ENCODE measurements around the gene TMEM198.

TMEM198 gene

DNA sequence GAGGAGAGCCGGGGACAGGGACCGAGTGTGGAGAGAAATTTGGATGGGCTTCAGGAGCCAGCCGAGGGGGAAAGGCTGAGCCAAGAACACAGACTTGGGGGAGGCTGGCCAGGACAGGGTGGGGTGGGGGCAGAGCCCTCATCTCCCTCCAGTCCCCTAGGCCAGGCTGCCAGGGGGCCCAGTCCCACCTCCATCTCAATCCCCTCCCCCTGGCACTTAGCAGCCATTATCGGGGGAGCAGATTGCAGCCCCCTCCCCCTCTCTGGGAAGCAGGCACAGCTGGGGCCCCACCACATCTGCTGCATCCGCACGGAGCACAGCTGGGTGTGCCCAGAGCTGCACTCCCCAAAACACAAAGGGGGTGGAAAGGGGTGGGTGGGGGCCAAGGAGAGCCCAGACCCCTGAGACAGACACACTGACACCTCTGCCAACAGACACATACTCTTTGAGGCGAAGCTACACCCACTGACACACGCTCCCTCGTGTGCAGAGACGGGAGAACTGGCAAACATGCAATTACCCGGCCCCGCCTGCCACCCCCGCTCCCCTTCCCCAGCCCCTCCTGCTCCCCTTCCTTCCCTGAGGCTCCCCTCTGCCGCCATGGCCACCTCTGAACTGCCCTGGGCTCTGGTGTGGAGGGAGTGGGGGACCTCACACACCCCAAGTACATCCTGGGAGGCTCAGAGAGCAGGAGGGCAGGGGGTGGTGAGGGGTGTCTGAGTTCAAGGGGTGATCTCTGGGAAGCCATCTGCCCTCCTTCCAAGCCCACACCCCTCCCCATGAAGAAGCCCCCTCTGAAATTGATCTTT, 34.7 kb upstream of the TMEM198 start:
- no peak for DNase-seq (ENCODE audit: low spot score)

GRCh38 chr2:219509780-219510511, 33.9 kb upstream of the TMEM198 start:
- peak; percentile 35 for DNase-seq (ENCODE audit: low spot score)

GRCh38 chr2:219510512-219511135, 33.2 kb upstream of the TMEM198 start:
- no peak for DNase-seq (ENCODE audit: low spot score)

- no peak for DNase-seq (ENCODE audit: low spot score)
Measured at GRCh38 chr2:219511547-219512325, 32.1 kb upstream of the TMEM198 start.

GRCh38 chr2:219512524-219513216, 31.2 kb upstream of the TMEM198 start:
- no peak for DNase-seq (ENCODE audit: low spot score)

- no peak for DNase-seq (ENCODE audit: low spot score)
Measured at GRCh38 chr2:219513787-219514186, 30.0 kb upstream of the TMEM198 start.

- no peak for DNase-seq (ENCODE audit: low spot score)
Measured at GRCh38 chr2:219514196-219514761, 29.5 kb upstream of the TMEM198 start, which contains the start of gene ASIC4. Gene ASIC4 (plus strand): TSS chr2:219514482. CDS start chr2:219514725, 243 bp downstream.

GRCh38 chr2:219514836-219515235, 29.0 kb upstream of the TMEM198 start:
- no peak for DNase-seq (ENCODE audit: low spot score)

DNA sequence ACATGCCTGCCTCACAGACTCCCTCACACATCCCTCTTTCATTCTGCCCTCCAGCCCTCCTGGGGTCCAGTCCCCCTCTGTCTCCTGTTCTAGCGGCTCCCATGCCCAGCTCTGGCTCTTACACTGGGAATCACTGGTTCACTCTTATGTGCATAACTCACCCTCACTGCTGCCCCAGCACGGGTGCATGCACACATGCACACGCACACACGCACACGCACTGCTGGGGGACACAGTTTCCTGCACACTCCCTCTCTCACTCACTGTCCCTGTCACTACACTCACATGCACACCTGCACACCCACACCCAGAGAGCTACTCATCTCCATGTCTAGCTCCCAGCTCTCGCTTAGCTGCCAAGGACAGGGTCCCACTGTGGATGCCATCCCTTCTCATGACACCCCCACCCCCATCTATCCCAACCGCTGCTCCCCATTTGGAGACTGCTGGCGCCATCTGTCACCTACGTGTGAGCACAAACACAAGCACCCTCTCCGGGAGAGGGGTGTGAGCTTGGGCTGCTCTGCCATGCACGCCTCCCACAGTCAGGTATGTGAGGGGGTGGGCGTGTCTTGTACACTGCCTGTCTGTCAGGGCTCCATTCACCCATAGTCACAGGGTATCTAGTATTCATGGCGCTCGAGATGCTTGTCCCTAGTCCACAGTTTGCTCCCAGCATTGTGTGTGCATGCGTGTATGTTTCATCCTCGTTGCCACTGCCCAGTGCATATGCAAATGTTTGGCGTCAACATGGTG, 27.8 kb upstream of the TMEM198 start:
- no peak for DNase-seq (ENCODE audit: low spot score)

DNA sequence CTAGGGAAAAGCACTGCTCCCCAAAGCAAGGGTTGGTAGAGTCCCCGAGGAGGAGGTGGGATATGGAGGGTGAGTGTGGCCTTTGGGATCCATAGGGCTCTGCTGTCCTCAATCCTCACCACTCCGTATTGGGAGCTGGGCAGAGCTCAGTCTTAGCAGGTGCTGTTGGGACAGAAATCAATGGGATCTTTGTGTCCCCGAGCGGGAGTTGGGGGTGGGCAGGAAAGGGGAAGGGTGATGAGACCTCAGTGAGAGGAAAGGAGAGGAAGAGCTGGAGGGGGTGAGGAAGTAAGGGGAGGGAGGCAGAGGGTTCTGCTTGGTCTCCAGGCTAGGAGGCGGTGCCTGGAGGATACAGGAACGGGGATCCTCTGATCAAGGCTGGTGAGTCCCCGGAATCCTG, 26.9 kb upstream of the TMEM198 start:
- no peak for DNase-seq (ENCODE audit: low spot score)

DNA sequence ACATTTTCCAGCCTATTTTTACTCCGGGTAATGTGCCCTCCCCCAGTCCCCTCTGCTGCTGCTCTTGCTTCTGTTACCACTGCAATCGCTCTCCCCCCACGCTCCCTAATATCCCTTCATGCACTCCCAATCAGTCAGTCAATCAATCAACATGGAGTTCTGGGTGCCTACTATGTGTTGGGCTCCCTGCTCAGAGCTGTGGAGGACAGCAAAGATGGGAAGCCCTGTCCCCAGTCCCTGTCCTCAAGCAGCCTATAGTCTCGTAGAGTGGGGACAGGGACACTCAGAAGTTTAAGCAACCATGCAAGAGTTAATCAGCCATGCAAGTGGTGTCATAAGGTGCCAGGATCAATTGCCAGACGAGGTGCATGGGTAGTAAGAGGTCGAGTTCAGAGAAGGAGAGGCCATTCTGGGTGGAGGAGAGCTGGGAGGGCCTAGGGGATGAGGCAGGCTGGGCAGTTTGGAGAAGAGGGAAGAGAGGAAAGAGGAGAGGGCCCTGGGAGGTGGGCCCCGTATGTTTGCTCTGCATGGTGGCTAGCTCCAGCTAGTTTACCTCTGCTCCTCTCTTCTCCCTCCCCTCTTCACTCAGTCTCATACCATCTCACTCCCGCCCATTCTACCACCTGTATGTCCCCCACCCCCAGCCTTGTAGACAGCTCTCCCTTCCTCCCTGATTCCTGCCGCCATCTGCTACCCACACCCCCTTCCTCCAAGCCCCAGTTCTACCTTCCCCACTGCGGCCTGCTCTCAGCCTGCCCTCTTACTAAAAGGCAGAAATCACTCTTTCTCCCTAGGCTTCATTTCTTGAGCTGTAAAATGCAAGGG, 25.7 kb upstream of the TMEM198 start:
- DNase-seq (ENCODE audit: low spot score): no peak

GRCh38 chr2:219519526-219519916, 24.3 kb upstream of the TMEM198 start:
- DNase-seq (ENCODE audit: low spot score): no peak

DNA sequence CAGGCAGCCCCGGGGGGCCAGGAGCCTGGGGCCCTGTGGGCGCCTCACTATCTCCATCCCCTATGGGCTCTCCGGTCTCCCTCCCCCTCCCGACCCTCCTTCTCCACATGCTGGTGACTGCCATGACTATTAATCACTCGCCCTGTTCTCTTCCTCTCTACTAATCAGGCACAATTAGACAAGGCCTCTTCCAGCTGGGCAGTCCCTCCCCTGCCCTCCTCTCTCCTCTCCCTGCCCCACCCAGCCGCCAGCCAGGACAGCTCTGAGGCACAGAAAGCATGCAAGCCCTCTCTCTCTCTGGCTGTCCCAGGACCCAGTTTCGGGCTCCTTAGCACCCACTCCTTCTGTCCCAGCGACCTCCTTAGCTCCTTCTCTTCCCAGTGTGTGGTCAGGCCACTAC, 23.7 kb upstream of the TMEM198 start:
- DNase-seq (ENCODE audit: low spot score): no peak

DNA sequence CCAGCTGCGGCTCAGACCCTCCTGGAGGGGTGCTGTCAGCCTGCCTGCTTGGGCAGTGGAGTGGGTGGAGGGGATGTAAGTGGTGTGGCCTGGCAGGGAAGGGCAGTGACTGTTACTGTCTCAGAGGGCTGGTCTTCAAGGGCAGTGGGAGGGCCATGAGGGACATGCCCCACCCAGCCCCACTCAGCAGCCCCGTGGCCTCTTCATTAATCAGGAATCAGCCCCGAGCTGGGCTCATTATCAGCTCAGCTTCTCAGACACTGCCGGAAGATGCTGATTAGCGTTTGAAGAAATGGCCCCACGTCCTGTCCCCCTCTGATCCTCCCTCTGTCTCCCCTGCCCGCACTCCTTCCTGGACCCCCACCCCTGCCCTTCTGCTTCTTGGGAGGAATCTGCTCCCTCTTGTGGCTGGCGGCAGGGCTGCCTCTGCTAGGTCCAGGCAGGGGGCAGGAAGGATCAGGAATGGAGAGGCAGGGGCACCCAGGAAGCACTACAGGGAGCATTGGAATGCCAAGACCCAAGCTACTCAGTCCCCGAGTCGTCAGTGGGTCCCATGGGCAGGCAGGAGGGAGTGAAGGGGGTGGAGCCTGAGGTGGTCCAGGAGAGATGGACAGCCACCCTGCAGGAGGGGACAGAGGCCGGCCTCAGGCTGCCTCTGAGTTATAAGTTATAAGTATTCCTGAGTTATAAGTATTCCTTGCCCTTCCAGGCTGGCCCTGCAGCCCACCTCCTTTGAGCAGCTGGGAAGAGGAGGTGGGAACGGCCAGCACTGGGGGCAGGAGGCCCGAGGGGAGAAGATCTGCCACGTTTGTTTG, 22.6 kb upstream of the TMEM198 start:
- DNase-seq (ENCODE audit: low spot score): no peak

DNA sequence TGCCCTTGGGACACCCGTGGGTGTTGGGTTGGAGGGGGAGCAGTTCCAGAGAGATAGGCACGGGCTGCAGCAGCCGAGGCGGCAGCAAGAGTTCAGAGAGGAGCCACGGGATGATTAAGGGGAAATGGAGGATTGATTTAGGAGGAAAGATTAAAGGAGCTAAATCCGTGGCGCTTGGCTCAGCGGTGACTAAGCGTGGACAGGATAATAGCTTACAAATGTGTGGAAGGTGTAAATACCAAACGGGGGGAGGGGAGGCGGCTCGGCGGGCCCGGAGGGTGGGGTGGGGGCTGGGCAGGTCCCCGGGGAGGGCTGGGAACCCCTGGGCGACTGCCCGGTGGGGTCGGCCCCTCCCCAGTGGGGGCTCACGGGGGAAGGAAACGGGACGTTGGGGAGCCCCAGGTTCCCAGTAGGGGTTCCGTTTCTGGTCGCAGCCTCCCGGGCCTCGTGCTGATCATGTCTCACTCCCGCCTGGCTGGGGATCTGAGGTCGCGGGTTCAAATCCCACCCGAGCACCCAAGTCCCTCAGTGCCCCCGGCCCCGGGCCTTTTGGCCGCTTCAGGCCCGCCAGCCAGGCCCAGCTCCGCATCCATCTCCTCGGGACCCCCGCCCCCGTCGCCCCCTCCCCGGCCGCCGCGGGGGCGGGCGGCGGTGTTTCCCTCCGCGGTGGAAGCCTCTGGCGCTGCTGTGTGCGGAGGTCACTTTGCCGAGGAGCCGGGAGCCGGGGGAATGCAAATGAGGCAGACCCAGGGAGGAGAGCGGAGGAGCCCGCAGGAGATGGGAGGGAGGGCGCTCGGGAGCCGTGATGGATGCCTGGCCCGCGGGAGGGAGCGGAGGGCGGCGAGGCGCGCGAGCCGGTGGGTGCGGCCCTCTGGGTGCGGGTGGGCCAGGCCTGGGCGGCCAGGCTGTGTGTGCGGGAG, 21.5 kb upstream of the TMEM198 start:
- DNase-seq (ENCODE audit: low spot score): no peak

- no peak for DNase-seq (ENCODE audit: low spot score)
Measured at GRCh38 chr2:219523031-219523671, 20.7 kb upstream of the TMEM198 start.

GRCh38 chr2:219524817-219525216, 19.0 kb upstream of the TMEM198 start:
- no peak for DNase-seq (ENCODE audit: low spot score)
